Stimulated activated naive CD8-positive, alpha-beta T cell treated with anti-CD3 and anti-CD28 coated beads, Interleukin-15, Interleukin-2, amounts not matched to agents 100 ng/mL and 50 ng/mL, for 24 hours (primary cell): ENCODE data around the gene C1orf56.

Experiments used
- H3K27ac Mint-ChIP-seq: one replicate; pipeline ENCODE4 v1.8.0; 2021; ENCODE audit warnings: mild to moderate bottlenecking, mixed read lengths
- H3K27me3 Mint-ChIP-seq: one replicate; pipeline ENCODE4 v1.8.0; 2021; ENCODE audit warnings: mixed read lengths
- H3K36me3 Mint-ChIP-seq: one replicate; pipeline ENCODE4 v1.8.0; 2021; ENCODE audit warnings: low read depth, mixed read lengths
- H3K4me1 Mint-ChIP-seq: one replicate; pipeline ENCODE4 v1.8.0; 2021; ENCODE audit warnings: low read depth, mixed read lengths
- H3K4me3 Mint-ChIP-seq: one replicate; pipeline ENCODE4 v1.8.0; 2021; ENCODE audit warnings: mild to moderate bottlenecking, mixed read lengths
- H3K9me3 Mint-ChIP-seq: one replicate; pipeline ENCODE4 v1.8.0; 2021; ENCODE audit warnings: mixed read lengths

C1orf56 gene

GRCh38 chr1:151009674-151010345 lies 37.7 kb upstream of the C1orf56 start:
- Mint-ChIP-seq H3K27me3 (no peaks in the 10 kb centered on the region), H3K36me3 (peaks cover 7% of the 10 kb centered on the region), H3K27ac (peak overlapping the region; percentile 95), H3K4me3 (peak overlapping the region; percentile 98), H3K4me1 (peaks cover 67% of the 10 kb centered on the region), H3K9me3 (no peaks in the 10 kb centered on the region)

- H3K4me3 Mint-ChIP-seq = peak overlapping the region; percentile 30
These were observed 37.2 kb upstream of the C1orf56 start for GRCh38 chr1:151010346-151010726.

GRCh38 chr1:151011154-151011850 lies 36.2 kb upstream of the C1orf56 start:
- H3K36me3 Mint-ChIP-seq = peaks cover 7% of the 10 kb centered on the region
- no peaks in the 10 kb centered on the region for H3K27me3 Mint-ChIP-seq
- H3K4me3 Mint-ChIP-seq = peak overlapping the region; percentile 15
- peaks cover 53% of the 10 kb centered on the region for H3K4me1 Mint-ChIP-seq
- no peaks in the 10 kb centered on the region for H3K9me3 Mint-ChIP-seq
- peak overlapping the region; percentile 45 for H3K27ac Mint-ChIP-seq

More at GRCh38 chr1:151010346-151010726, 37.2 kb upstream of the C1orf56 start:
- Mint-ChIP-seq H3K36me3 (peaks cover 7% of the 10 kb centered on the region), H3K4me1 (peaks cover 62% of the 10 kb centered on the region), H3K27ac (no peak overlapping the region), H3K9me3 (no peaks in the 10 kb centered on the region), H3K27me3 (no peaks in the 10 kb centered on the region)

GRCh38 chr1:151012684-151013471 lies 34.7 kb upstream of the C1orf56 start:
- Mint-ChIP-seq H3K36me3 (peaks cover 7% of the 10 kb centered on the region), H3K27me3 (no peaks in the 10 kb centered on the region), H3K9me3 (no peaks in the 10 kb centered on the region), H3K27ac (no peak overlapping the region), H3K4me1 (peaks cover 37% of the 10 kb centered on the region), H3K4me3 (no peak overlapping the region)

- H3K36me3 Mint-ChIP-seq = peaks cover 12% of the 10 kb centered on the region
- peaks cover 35% of the 10 kb centered on the region for H3K4me1 Mint-ChIP-seq
- H3K4me3 Mint-ChIP-seq = no peak overlapping the region
- no peak overlapping the region for H3K27ac Mint-ChIP-seq
- H3K27me3 Mint-ChIP-seq = no peaks in the 10 kb centered on the region
- H3K9me3 Mint-ChIP-seq = no peaks in the 10 kb centered on the region
These were observed 34.0 kb upstream of the C1orf56 start for GRCh38 chr1:151013518-151013917.

- peak overlapping the region; percentile 43 for H3K4me3 Mint-ChIP-seq
- H3K36me3 Mint-ChIP-seq = peaks cover 32% of the 10 kb centered on the region
- no peaks in the 10 kb centered on the region for H3K27me3 Mint-ChIP-seq
- H3K4me1 Mint-ChIP-seq = peaks cover 4% of the 10 kb centered on the region
- H3K27ac Mint-ChIP-seq = peak overlapping the region; percentile 67
- no peaks in the 10 kb centered on the region for H3K9me3 Mint-ChIP-seq
These were observed 22.9 kb upstream of the C1orf56 start for GRCh38 chr1:151024540-151025146.

- no peak overlapping the region for H3K4me3 Mint-ChIP-seq
- no peak overlapping the region for H3K27ac Mint-ChIP-seq
- H3K9me3 Mint-ChIP-seq = no peaks in the 10 kb centered on the region
- H3K36me3 Mint-ChIP-seq = peaks cover 36% of the 10 kb centered on the region
- no peaks in the 10 kb centered on the region for H3K27me3 Mint-ChIP-seq
- H3K4me1 Mint-ChIP-seq = peaks cover 4% of the 10 kb centered on the region
These were observed 21.1 kb upstream of the C1orf56 start for GRCh38 chr1:151026460-151026859.

GRCh38 chr1:151032164-151032563 lies 15.4 kb upstream of the C1orf56 start:
- peaks cover 46% of the 10 kb centered on the region for H3K36me3 Mint-ChIP-seq
- H3K9me3 Mint-ChIP-seq = no peaks in the 10 kb centered on the region
- H3K27me3 Mint-ChIP-seq = no peaks in the 10 kb centered on the region
- no peaks in the 10 kb centered on the region for H3K4me1 Mint-ChIP-seq
- H3K4me3 Mint-ChIP-seq = no peak overlapping the region
- no peak overlapping the region for H3K27ac Mint-ChIP-seq

- no peak overlapping the region for H3K4me3 Mint-ChIP-seq
- H3K4me1 Mint-ChIP-seq = no peaks in the 10 kb centered on the region
- peaks cover 33% of the 10 kb centered on the region for H3K36me3 Mint-ChIP-seq
- H3K27ac Mint-ChIP-seq = peak overlapping the region; percentile 22
- no peaks in the 10 kb centered on the region for H3K27me3 Mint-ChIP-seq
- no peaks in the 10 kb centered on the region for H3K9me3 Mint-ChIP-seq
These were observed 12.4 kb upstream of the C1orf56 start for GRCh38 chr1:151035167-151035566.

GRCh38 chr1:151036356-151036755 lies 11.2 kb upstream of the C1orf56 start, which contains the start of gene BNIPL:
Gene BNIPL (plus strand): TSS chr1:151036586. CDS start chr1:151036726, 140 bp downstream.
- no peak within 1 kb of the TSS for H3K4me3 Mint-ChIP-seq
- H3K4me1 Mint-ChIP-seq = no peaks in the 10 kb centered on the region
- no peak within 1 kb of the TSS for H3K27ac Mint-ChIP-seq
- no peaks in the 10 kb centered on the region for H3K27me3 Mint-ChIP-seq
- H3K36me3 Mint-ChIP-seq = peaks cover 29% of the 10 kb centered on the region
- H3K9me3 Mint-ChIP-seq = no peaks in the 10 kb centered on the region

- Mint-ChIP-seq H3K4me1 (no peaks in the 10 kb centered on the region), H3K9me3 (no peaks in the 10 kb centered on the region), H3K36me3 (peaks cover 29% of the 10 kb centered on the region), H3K27ac (no peak overlapping the region), H3K27me3 (no peaks in the 10 kb centered on the region), H3K4me3 (no peak overlapping the region)
These were observed 10.5 kb upstream of the C1orf56 start for GRCh38 chr1:151037032-151037431.

- no peaks in the 10 kb centered on the region for H3K27me3 Mint-ChIP-seq
- H3K4me3 Mint-ChIP-seq = no peak overlapping the region
- no peaks in the 10 kb centered on the region for H3K9me3 Mint-ChIP-seq
- no peak overlapping the region for H3K27ac Mint-ChIP-seq
- peaks cover 10% of the 10 kb centered on the region for H3K4me1 Mint-ChIP-seq
- peaks cover 18% of the 10 kb centered on the region for H3K36me3 Mint-ChIP-seq
These were observed 8.0 kb upstream of the C1orf56 start for GRCh38 chr1:151039521-151039920.

GRCh38 chr1:151043163-151043562 lies 4.4 kb upstream of the C1orf56 start:
- no peak overlapping the region for H3K27ac Mint-ChIP-seq
- no peaks in the 10 kb centered on the region for H3K36me3 Mint-ChIP-seq
- H3K9me3 Mint-ChIP-seq = no peaks in the 10 kb centered on the region
- no peak overlapping the region for H3K4me3 Mint-ChIP-seq
- peaks cover 32% of the 10 kb centered on the region for H3K4me1 Mint-ChIP-seq
- H3K27me3 Mint-ChIP-seq = no peaks in the 10 kb centered on the region

GRCh38 chr1:151047925-151048644 lies 534 bp downstream of the C1orf56 start:
- Mint-ChIP-seq H3K36me3 (peaks cover 36% of the 10 kb centered on the region), H3K9me3 (no peaks in the 10 kb centered on the region), H3K27me3 (no peaks in the 10 kb centered on the region), H3K4me3 (peak overlapping the region; percentile 90), H3K27ac (peak overlapping the region; percentile 84), H3K4me1 (peaks cover 60% of the 10 kb centered on the region)
